ENCODE measurements around the gene NFIC.
"Not testable (repeated sequence)": the region's sequence is repeated elsewhere in the genome, so short reads cannot be mapped to it uniquely, and the experiment has no call there.

The NFIC gene

DNA sequence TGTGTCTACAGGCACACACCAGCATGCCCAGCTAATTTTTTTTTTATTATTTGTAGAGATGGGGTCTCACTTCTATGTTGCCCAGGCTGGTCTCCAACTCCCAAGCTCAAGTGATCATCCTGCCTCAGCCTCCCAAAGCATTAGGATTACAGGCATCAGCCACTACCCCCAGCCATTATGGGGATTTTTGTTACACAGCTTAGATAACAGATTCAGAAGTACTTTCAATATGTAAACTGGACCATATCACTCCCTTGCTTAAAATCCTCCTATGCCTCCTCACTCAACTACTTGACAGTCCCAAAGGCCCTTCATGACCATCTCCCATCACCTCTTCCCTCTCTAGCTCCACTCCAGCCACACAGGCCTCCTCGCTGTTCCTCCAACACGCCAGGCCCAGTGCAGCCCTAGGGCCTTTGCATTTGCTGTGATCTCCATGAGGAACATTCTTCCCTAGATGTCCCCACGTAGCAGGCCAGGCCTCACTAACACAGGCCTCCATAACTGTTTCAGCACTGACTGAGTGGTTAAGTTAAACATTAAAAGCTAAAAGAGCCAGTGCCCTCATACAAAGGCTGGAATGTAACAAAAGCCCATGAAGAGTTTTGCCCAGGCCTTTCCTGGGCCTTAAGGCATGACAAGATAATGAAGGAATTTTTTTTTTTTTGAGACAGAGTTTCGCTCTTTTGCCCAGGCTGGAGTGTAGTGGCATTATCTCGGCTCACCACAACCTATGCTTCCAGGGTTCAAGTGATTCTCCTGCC is 131.6 kb downstream of the NFIC start:
- no peak for DNase-seq

DNA sequence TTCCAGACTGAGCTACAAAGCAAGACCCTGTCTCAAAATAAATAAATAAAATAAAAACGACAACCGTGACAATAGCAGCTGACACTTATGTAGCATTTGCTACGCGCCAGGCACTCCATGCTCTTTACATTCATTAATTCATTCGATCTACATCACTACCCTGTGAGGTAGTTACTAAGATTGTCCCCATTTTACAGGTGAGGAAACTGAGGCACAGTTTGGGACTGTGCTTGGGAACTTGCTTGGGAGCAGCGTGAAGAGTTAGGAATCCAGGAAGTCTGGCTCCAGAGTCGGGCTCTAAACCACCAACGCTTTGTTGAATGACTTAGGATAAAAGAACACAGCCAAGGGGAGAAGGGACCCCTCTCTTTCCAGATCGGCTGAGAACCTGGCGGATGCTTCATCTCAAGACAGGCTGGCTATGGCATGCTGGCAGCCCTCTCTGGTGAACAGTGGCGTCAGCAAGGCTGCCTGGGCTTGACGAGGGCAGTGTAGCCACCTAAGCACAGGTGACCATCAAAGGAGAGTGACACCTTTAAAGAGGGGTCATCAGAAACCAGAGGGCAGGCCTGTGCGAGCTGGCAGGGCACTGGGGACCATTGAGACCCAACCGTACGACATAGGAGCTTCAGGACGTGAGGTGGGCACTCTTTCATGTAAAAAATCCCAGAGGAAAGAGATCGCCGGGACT is 133.5 kb downstream of the NFIC start:
- DNase-seq: no peak

DNA sequence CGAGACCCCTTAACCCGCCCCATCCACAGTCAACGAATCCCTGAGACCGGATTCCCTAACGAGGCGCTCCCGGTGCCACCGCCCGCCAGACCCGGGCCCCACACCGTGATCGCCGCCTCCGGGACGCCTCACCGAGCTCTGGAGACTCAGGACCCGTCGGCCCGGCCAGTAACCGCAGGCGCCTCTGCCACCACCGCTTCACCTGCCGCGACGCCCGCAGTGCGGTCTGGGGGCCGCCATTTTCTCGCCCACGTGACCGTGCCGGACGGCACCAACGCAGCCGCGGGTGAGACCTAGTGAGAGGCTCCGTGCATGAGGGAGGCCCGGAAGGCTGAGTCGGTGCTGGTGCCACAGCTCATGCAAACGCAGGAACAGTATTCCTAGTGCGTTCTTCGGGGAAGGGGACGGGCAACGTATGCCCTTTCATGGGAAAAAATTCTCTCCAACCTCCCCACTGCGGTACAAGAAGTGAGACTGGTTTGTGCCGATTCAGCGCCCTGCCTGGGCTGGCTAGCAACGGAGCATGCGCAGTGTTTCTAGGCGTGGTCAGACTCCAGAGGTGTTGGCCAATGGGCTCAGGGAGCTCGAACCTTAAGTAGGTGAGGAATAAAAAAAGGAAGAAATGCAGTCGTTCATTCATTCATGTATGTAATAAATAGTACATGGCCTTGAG is 134.2 kb downstream of the NFIC start, which contains the start of gene DOHH:
DOHH (minus strand) TSS at position 246 of the 673 bp plus-strand sequence. CDS start 3,860 bp downstream, outside the sequence.
- peak; percentile 87 for DNase-seq

DNA sequence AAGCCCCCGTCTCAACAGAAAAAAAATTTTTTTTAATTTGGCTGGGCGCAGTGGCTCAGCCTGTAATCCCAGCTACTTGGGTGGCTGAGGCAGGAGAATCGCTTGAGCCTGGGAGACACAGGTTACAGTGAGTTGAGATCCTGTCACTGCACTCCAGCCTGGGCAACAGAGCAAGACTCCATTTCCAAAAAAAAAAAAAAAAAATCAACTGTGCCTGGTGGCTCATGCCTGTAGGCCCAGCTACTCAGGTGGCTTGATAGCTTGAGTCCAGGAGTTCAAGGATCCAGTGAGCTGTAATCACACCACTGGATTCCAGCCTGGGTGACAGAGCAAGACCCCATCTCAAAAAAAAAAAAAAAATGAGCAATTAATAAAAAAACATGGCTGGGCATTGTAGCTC is 135.4 kb downstream of the NFIC start:
- DNase-seq: no peak

DNA sequence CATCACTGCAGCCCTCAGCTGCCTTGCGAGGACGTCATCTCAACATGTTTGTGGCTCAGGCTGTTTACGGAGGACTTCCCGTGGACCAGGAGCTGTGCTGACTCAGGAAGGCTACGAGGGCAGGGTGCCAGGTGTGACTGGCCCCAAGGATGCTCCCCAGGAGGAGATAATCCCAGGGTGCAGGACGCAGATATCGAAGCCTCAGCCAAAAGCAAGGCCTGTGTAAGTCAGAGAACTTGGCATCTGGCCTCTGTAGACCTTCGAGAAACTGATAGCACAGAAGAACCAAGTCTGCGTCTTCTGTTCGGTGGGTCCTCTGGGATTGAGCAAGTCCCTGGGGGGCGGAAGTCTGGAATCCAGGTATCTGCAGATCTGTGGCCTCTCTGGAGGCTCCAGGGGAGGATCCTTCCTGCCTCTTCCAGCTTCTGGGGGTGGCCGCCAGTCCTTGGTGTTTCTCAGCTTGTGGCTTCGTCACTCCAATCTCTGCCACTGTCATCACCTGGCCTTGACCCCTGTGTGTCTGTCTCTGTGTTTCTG is 136.7 kb downstream of the NFIC start:
- DNase-seq: no peak

DNA sequence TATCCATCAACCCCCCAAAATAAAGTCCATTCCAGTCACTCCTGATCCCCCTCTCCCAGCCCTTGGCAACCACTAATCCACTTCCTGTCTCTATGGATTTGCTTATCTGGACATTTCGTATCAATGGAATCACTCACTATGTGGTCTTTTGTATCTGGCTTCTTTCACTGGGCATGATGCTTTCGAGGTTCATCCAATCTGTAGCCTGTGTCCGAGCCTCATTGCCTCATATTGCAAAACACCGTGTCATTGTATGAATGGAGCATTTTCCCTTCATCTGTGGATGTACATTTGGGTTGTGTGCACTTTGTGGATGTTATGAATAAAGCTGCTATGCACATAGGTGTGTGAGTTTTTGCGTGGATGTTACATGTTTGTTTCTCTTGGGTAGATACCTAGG is 138.4 kb downstream of the NFIC start:
- no peak for DNase-seq

DNA sequence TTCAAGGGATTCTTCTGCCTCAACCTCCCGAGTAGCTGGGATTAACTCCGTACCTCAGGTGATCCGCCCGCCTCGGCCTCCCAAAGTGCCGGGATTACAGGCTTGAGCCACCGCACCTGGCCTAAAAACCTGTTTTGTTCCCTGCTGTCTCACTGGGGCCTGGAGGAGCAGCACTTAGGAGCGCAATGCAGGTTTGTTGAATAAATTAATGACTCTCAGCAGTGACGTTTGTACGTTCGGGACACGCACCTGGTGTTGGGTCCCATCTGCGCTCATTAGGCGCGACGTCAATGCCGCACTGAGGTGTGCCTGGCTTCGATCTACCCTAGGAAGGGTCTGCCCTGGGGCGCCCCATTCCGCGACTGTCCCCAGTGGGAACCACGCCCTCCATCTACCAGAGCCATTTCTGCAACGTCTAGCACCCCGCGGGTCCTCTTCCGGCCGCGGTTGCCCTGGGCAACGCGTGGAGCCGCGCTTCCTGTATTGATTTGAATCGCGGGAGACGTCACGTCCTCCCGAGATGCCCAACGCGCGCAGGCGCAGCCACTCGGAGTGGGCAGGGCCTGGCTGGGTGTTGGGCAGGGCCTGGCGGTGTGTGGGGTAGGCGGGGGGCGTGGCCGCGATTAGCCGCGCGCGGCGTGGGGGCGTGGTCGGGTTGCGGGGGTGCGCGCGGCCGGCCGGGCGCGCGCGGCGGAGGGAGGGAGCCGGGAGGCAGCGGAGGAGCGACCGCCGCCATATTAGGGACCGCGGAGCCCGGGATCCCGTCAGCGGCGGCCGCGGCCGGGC is 139.4 kb downstream of the NFIC start, which contains the start of gene FZR1:
FZR1 (plus strand) TSS at position 714 of the 786 bp plus-strand sequence. CDS start 16,679 bp downstream, outside the sequence.
- peak; percentile 96 for DNase-seq

DNA sequence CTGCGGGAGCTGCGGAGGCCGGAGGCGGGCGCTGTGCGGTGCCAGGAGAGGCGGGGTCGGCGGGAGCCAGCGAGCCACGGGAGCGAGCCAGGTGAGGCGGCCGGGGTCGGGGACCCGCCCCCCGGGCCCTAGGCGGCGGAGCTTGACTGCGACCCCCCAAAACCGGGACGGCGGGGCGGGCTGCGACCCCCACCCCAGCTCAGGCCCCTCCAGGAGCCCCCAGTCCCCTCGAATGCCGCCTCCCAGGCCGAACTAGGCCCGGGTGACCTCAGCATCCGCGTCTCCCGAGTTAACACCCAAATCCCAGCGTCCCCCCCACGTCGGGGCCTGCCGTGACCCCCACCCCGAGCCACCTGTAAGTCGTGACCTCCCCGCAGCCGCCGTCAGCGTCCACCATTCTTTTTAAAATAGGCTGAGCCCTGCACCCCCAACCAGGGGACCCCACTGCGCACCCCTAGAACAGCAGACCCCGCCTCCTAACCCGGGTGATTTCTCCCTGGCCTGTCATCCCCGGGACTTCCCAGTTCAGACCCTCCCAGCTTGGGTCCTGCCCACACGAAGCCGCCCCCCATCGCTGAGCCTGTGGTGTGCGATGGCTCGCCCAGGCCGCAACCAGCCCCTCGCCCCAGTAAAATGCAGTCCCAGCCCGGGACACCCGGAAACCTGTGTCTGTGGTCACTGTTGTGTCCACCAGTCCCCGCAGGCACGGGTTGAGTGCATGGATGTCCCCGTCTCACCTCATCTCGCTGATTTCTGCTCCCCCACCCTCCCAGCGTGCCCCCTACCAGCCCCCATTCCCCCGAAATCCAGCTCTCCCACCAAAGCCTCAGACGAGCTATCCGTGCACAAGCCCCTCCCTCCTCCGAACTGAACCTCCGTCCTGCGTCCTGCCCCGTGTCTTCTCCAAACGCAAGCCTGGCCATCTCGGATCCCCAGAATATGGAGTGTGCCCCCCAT is 140.3 kb downstream of the NFIC start:
- DNase-seq: no peak

DNA sequence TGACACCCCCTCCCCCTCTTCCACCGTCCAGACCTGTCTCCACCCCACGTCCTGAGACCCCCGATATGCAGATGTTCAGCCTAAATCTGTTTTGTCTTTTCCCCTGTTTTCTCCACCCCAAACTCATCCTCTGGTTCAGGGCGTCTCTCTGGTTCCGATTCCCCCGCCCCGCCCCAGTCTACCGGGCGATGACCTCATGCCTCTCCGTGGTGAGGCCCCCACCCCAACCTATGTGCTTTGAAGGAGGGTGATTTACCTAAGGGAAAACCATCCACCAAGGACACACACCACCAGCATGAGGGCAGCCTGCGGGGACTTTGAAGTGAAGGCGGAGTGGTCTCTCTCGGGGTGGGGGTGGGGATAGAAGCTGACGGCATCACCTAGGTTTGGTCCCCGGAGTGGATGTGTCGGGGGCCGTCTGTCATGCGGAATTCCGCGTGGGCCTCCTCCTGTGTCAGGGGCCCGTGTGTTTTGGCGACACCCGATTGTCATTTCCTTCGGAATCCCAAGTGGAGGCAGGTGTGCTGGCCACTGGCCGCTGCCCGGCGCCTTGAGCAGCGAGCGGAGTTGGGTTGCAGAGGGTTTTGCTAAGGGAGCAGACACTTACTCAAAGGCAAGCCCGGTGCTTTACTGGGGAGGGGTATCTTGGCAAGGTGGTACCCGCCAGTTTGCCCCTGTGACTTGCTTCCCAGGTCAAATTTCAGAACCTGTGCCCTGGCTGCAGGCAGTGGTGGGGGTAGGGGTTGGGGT is 141.2 kb downstream of the NFIC start:
- no peak for DNase-seq

DNA sequence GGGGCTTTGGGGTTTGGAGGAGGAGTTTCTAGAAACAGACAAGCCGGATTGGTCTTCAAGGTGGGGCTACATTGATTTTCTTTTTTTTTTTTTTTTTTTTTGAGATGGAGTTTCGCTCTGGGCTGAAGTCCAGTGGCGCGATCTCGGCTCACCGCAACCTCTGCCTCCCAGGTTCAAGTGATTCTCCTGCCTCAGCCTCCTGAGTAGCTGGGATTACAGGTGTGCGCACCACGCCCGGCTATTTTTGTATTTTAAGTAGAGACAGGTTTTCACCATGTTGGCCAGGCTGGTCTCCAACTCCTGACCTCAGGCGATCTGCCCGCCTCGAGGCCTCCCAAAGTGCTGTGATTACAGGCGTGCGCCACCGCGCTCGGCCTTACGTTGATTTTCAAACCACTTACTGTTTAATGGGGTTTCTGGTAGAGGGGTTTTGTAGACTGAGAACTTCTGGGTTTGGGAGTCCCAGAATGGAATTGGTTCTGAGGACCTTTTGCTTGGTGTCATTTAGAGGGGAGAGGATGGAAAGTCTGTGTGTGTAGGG is 141.8 kb downstream of the NFIC start:
- not testable (repeated sequence) for DNase-seq

DNA sequence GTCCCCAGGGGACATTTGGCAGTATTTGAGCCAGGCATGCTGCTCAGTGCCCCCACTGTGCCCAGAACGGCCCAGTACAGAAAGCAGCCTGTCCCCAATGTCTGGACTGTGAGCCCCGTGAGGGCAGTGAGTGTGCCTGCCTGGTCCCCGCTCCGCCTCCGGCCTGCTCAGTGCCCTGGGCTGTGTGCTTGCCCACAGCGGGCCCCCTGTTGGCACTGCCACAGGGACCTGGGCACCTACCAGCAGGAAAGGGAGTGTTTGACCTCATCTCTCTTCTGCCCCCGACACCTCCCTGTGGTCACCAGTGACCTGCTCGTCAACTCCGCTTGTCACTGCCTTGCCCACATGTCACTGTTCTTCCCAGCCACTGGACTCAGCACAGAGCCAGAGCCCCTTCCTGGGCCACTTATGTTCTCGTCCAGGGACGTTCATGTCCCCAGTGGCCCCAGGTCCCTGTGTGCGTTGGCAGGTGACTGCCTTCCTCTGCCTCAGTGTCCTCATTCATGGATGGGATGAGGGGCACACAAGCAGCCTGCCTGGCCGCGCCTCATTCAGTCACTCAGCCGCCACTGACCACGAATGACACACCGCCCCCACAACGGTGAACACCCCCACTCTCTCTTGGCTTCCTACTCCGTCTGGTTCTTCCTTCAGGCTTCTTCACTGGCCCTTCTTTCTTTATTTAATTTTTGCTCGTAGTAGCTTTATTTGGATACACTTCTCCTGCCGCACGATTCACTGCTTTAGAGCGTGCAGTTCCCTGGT is 142.6 kb downstream of the NFIC start:
- DNase-seq: no peak

DNA sequence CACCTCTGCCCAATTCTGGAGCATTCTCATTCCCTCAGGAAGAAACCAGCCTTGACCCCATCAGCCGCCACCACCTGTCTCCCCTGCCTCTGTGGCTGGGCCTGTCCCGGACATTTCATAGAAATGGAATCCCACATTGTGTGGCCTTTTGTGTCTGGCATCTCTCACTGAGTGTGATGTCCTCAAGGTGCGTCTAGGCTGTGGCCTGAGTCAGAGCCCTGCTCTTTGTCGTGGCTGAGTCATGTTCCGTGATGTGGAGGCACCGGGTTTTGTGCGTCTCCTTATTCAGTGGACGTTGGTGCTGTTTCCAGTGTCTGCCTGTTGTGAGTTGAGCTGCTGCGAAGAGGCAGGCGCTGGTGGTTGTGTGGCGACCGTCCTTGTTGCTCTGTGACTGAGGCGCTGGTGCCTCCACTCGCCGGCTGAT is 143.2 kb downstream of the NFIC start:
- no peak for DNase-seq

DNA sequence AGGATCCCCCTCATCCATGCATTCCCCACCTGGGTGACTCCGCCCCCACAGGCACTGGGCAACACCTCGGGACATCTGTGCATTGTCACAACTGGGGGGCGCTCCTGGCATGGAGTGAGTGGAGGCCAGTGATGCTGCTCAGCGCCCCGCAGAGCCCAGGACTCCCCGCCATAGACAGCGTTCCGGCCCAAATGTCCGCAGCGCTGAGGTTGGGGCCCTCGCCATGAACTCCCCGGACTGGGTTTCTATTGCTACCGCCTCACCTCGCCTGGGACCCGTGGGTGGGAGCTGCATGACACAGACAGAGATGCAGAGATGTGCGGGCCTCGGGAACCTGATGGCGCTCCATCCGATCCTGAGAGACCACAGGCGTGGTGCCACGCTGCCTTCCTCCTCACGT is 144.3 kb downstream of the NFIC start:
- DNase-seq: no peak

DNA sequence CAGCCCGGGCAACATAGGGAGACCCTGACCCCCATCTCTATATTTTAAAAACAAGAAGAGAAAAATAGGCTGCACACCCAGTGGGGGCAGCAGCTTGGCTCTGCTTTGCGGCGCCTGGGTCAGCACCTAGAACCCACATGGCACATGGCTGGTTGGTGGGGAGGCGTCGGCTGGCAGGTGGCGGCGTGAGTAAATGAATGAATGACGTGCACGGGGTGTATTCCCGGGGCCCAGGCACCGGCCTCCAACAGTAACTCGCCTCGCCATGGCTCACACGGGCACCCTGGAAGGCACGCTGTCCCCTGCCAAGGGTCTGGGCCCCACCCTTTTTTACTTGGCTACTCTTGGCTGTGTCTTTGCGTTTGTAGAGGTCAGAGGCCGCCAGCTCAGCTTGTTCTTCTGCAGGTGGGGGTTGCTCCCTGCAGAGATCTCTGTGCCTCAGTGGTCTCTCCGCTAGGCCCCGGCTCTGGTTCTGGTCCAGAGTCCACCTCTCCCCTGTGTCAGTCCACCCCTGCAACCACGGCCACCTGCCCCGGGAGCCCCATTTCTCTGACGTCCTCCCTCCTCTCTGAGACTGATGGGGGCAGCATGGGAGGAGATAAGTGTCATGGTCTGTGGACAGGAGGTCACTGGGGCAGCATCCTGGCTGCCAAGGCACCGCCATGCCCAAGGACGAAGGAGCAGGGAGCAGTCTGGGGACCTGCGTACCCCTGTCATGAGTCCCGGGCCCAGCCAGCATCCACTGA is 145.3 kb downstream of the NFIC start:
- DNase-seq: no peak

DNA sequence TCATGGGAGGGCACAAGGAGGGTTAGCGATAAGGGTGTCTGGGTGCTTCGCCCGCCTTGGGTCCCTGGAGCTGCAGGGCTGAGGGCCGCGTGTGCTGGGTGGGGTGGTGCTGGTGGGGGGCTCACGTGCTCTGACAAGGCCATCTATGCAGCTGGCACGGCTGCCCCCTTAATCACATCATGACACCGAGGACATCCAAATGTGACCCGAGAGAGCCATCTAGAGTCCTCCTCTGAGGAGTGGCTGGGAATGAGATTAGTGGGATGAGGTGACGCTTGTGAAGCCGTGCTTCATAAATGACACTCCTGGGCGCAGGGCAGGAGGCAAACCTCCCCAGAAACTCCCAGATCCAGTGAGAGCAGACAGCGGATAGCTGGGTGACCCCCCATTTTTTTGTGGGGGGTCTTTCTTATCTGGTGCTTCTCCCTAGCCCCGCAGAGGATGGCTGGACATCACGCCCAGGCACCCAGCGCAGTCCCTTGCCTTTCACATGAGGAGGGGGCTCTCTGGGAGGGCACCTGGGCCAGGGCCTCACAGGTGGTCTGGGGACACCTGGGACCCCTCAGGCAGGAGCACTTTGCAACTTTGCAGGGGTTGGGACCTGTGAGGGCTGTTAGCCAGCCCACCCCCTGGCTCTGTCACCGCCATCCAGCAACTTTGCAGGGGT is 146.3 kb downstream of the NFIC start:
- DNase-seq: no peak

DNA sequence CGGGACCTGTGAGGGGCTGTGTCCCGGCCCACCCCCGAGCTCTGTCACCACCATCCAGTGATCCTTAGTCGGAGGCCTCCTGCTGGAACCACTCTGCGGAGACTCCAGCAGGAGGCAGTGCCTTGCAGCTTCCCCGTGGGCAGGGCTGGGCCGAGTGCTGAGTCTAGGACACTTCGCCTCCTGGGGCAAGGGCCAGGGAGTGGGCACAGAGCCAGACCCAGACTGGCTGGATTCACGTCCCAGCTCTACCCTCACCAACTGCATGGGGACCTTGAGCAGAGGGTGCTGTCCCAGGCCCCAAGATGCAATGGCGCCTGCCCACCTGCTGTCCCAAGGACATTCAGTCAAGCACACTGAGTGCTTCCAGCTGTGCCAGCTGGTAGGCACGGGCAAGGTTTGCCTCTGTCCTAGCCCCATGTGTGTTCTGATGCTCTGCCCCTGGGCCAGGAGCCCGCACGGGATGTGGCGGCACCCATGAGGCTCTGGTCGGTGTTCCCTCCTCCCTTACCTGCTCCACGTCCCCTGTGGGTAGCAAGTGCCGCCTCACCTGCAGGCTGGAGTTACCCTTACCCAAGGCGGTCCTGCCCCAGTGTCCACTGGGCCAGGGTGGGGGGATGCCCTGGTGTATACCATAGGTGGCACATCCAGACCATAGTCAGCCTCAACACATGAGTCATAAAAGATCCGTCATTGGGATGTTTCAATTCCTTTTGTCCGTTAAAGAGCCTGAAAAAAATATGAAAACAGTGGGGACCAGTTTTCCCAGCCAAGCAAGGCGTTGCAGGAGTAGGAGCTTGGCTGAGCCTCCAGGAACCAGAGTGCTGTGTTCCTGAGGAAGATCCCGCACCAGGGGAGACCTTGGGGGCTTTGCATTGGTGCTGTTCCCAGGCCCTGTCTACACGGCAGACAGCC is 147.1 kb downstream of the NFIC start:
- DNase-seq: no peak

DNA sequence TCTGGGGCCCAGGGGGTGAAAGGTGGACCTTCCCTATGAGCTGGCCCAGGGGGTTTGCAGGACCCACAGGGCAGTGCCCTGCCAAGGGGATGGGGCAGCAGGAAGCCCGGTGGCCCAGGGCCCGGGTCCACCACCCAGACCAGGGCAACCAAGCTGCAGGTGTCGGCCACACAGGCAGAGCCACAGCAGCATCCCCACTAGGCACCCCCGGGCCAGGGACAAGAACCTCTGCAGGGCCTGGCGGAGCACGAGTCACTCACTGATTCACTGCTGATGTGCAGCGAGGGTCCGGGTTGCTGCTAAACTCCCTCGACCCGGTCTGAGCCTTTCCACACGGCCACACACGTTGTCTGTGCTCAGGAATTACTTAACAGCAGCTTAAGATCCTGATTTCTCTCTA is 148.5 kb downstream of the NFIC start:
- no peak for DNase-seq

All from GOT3 (cell line).